Stomach (tissue), 9 donors: ENCODE results near the gene SMNDC1. TPM values are rescaled to one million over a fixed set of nuclear protein-coding genes. Genes with fewer than 3 reads are reported as not detected.

Experiments
- DNase-seq, 2 donors: peaks; one replicate each; pipeline versions ENCODE4 v3.0.0 to v3.0.0-alpha.2; 2013 to 2019
- H3K27ac ChIP-seq, 5 donors: fragments of 200-600 bp in 4 of 5; sonication (generic) in 4 of 5; one replicate each; pipeline ENCODE4 v1.5.1; 2013 to 2019; ENCODE audit warnings: mild to moderate bottlenecking in 1 of 5, moderate library complexity in 1 of 5
- H3K27me3 ChIP-seq, 3 donors: fragments of 200-600 bp; sonication (generic); one replicate each; pipeline ENCODE4 v1.5.1; 2017 to 2019; ENCODE audit warnings: mixed run types in 1 of 3
- H3K36me3 ChIP-seq, 4 donors: fragments of 200-600 bp; sonication (generic); 1 replicate in 3 of 4; 2 replicates in 1 of 4; pipeline ENCODE4 v1.5.1; 2016 to 2019
- H3K4me1 ChIP-seq, 4 donors: fragments of 200-600 bp; sonication (generic); one replicate each; pipeline ENCODE4 v1.5.1; 2016 to 2019
- H3K4me3 ChIP-seq, 4 donors: fragments of 200-600 bp; sonication (generic) in 3 of 4; one replicate each; pipeline ENCODE4 v1.5.1; 2016 to 2019; ENCODE audit warnings: mild to moderate bottlenecking in 1 of 4
- H3K9me3 ChIP-seq, 4 donors: fragments of 200-600 bp; sonication (generic); one replicate each; pipeline ENCODE4 v1.5.1; 2016 to 2019
- CTCF ChIP-seq, 7 experiments: fragments of 450-650 bp in 4 of 7; fragments of 200-600 bp in 3 of 7; sonication (generic) in 3 of 7; IDR thresholded peaks; one replicate each; pipeline ENCODE4 v1.5.1; 2016 to 2019; ENCODE audit warnings: antibody characterized with exemption in 7 of 7, control low read depth in 2 of 7, mild to moderate bottlenecking in 1 of 7
- EP300 ChIP-seq: sonication (generic); formaldehyde crosslinking; IDR thresholded peaks from one replicate; pipeline ENCODE4 v1.6.1; 2017; ENCODE audit warnings: antibody characterized with exemption
- POLR2A ChIP-seq, 4 donors: fragments of 450-650 bp; IDR thresholded peaks; one replicate each; pipeline ENCODE4 v1.6.1; 2016; ENCODE audit warnings: antibody characterized with exemption in 4 of 4, control low read depth in 2 of 4, mild to moderate bottlenecking in 1 of 4, moderate library complexity in 1 of 4
- POLR2AphosphoS5 ChIP-seq, 3 donors: sonication (generic); formaldehyde crosslinking; IDR thresholded peaks; one replicate each; pipeline ENCODE4 v1.6.1; 2016; ENCODE audit warnings: antibody characterized with exemption in 3 of 3
- WGBS, 5 donors: extraction: QIAGEN DNeasy Blood & Tissue Kit in 3 of 5; methylation state at CpG; one replicate each; pipeline versions ENCODE4 v1.1.5 to v1.1.7; 2013 to 2018; 5-methylcytosine and 5-hydroxymethylcytosine counted together
- intact Hi-C: fragments of 100-400 bp; cut with DNase I; formaldehyde crosslinking; loops from one replicate; pipeline ENCODE4 v1.15.1; 2023; ENCODE audit warnings: low total_unique reads
- polyA plus RNA-seq, 3 donors: library from polyadenylated mRNA; stranded (reverse); fragments of 200-250 nt; gene quantifications; one replicate each; pipeline ENCODE4 v1.2.3, GENCODE V29; 2013
- total RNA-seq, 5 donors: library from RNA; depleted of rRNA; stranded (reverse); fragments of >200 nt; gene quantifications; one replicate each; pipeline versions ENCODE4 v1.1.0 to v1.2.3, GENCODE V29; 2014 to 2016
- donor health status: healthy with polysubstance abuse.
- donor health status: Bipolar disorder and iron deficiency.
- donor health status: healthy.

The SMNDC1 gene
- total and polyA plus RNA-seq, 8 donors, result 7.7 to 31.6 (median 15.2) TPM

- WGBS, 5 donors, result 68 to 83% (median 76%) methylated on average over 3 of the region's 3 CpGs
- Histone ChIP-seq H3K27me3 (no peaks in the 10 kb centered on the region), H3K4me1 (peaks cover 0 to 27% (median 4%) of the 10 kb centered on the region in 4 donors), H3K27ac (no peak overlapping the region), H3K36me3 (peaks cover 0 to 17% (median 12%) of the 10 kb centered on the region in 4 donors), H3K9me3 (no peaks in the 10 kb centered on the region), H3K4me3 (no peak overlapping the region)
- no peak for DNase-seq
- TF ChIP-seq POLR2A (IDR thresholded peaks at IDR 0.05), result no peak
- no peak for TF ChIP-seq EP300
- no peak for TF ChIP-seq CTCF (IDR thresholded peaks at IDR 0.05)
- TF ChIP-seq POLR2AphosphoS5 (IDR thresholded peaks at IDR 0.05), result no peak
- intact Hi-C loops, result no loop called here
Observed at GRCh38 chr10:110244550-110244949, 60.2 kb downstream of the SMNDC1 start.

GRCh38 chr10:110242511-110242910, 62.2 kb downstream of the SMNDC1 start:
- no peak for DNase-seq
- whole genome bisulfite sequencing, 5 donors, result 85 to 100% (median 98%) methylated on average over 1 of the region's 1 CpG
- TF ChIP-seq CTCF (IDR thresholded peaks at IDR 0.05), result no peak
- no peak for TF ChIP-seq POLR2A (IDR thresholded peaks at IDR 0.05)
- no peak for TF ChIP-seq POLR2AphosphoS5 (IDR thresholded peaks at IDR 0.05)
- TF ChIP-seq EP300, result no peak
- Histone ChIP-seq H3K27ac (no peak overlapping the region), H3K9me3 (no peaks in the 10 kb centered on the region), H3K4me1 (peaks cover 0 to 27% (median 4%) of the 10 kb centered on the region in 4 donors), H3K27me3 (no peaks in the 10 kb centered on the region), H3K36me3 (peaks cover 0 to 26% (median 18%) of the 10 kb centered on the region in 4 donors), H3K4me3 (no peak overlapping the region)
- intact Hi-C loops, result no loop called here

- peaks cover 0 to 27% (median 4%) of the 10 kb centered on the region in 4 donors for H3K4me1 ChIP-seq
- H3K27me3 ChIP-seq, result no peaks in the 10 kb centered on the region
- H3K36me3 ChIP-seq, result peaks cover 0 to 33% (median 19%) of the 10 kb centered on the region in 4 donors
- intact Hi-C loops, result no loop called here
- no peak overlapping the region for H3K27ac ChIP-seq
- WGBS, 5 donors, result 41 to 66% (median 55%) methylated on average over 2 of the region's 2 CpGs
- no peak overlapping the region for H3K4me3 ChIP-seq
- TF ChIP-seq EP300 (no peak), CTCF (IDR thresholded peaks at IDR 0.05) (no peak), POLR2AphosphoS5 (IDR thresholded peaks at IDR 0.05) (no peak), POLR2A (IDR thresholded peaks at IDR 0.05) (no peak)
- H3K9me3 ChIP-seq, result no peaks in the 10 kb centered on the region
- DNase-seq, result no peak
Observed at GRCh38 chr10:110241841-110242240, 62.9 kb downstream of the SMNDC1 start.

GRCh38 chr10:110241407-110241806, 63.3 kb downstream of the SMNDC1 start:
- H3K36me3 ChIP-seq, result peaks cover 0 to 33% (median 19%) of the 10 kb centered on the region in 4 donors
- no peaks in the 10 kb centered on the region for H3K9me3 ChIP-seq
- H3K4me1 ChIP-seq, result peaks cover 0 to 27% (median 4%) of the 10 kb centered on the region in 4 donors
- no peak for TF ChIP-seq CTCF (IDR thresholded peaks at IDR 0.05)
- no peak for TF ChIP-seq POLR2AphosphoS5 (IDR thresholded peaks at IDR 0.05)
- no peak for TF ChIP-seq POLR2A (IDR thresholded peaks at IDR 0.05)
- no peak for TF ChIP-seq EP300
- WGBS, 5 donors, result 63 to 73% (median 72%) methylated on average over 3 of the region's 3 CpGs
- DNase-seq, result no peak
- intact Hi-C loops, result no loop called here
- H3K27me3 ChIP-seq, result no peaks in the 10 kb centered on the region
- no peak overlapping the region for H3K27ac ChIP-seq
- no peak overlapping the region for H3K4me3 ChIP-seq

Other genes with a start within 250 kb of the SMNDC1 start
- 100 to 1,000 TPM in 1 of 5 donors, 10 to 100 TPM in 3, 1 to 10 TPM in 1; 3.5 to 163 (median 48.8) TPM for gene MXI1, start 97.3 kb downstream of the SMNDC1 start, total RNA-seq
- 10 to 100 TPM; 17.1 to 62.0 (median 19.7) TPM for gene MXI1, start 97.3 kb downstream of the SMNDC1 start, polyA plus RNA-seq
- gene DUSP5, start 193.0 kb upstream of the SMNDC1 start, total RNA-seq, result 10 to 100 TPM in 3 of 5 donors, 1 to 10 TPM in 1, under 1 TPM in 1; 0.58 to 22.3 (median 10.7) TPM
- 10 to 100 TPM in 2 of 3 donors, 1 to 10 TPM in 1; 9.9 to 23.2 (median 10.4) TPM for gene DUSP5, start 193.0 kb upstream of the SMNDC1 start, polyA plus RNA-seq